HCT116 (cell line): ENCODE data around the gene WHRN. TPM values are rescaled to one million over a fixed set of nuclear protein-coding genes. Genes with fewer than 3 reads are reported as not detected.

Experiments
- ATAC-seq: fragments of 200-7000 bp; cut with Tn5 transposase; 2 replicates; pipeline ENCODE4 v1.9.1; 2020; ENCODE audit warnings: mild to moderate bottlenecking, moderate library complexity
- BruUV-seq: library from RNA; stranded (reverse); fragments of 400-500 nt; replicated peaks from 2 replicates; lab custom pipeline; 2021; lab: Mats Ljungman, UMichigan
- CTCF ChIA-PET: fragments of 300-600 bp; sonication (Branson Sonifier 250); formaldehyde crosslinking; loops from one replicate; lab custom pipeline; 2021; ENCODE audit warnings: antibody characterized with exemption; lab: Charles Lee
- POLR2A ChIA-PET: fragments of 300-600, 350-600 bp; sonication (Branson Sonifier 250); formaldehyde crosslinking; loops from one replicate; lab custom pipeline; 2021; ENCODE audit warnings: antibody characterized with exemption; lab: Charles Lee
- RAD21 ChIA-PET, 2 experiments: fragments of 300-600 bp; sonication (Branson Sonifier 250); formaldehyde crosslinking; loops; one replicate each; lab custom pipeline; 2023; ENCODE audit warnings: low total read pairs in 2 of 2; ENCODE audit not compliant: uncharacterized antibody in 2 of 2, unreplicated experiment in 2 of 2, low non-redundant PET in 1 of 2; lab: Charles Lee
- DNase-seq: peaks from one replicate; pipeline ENCODE4 v3.0.0-alpha.2; 2010; ENCODE audit warnings: low read depth, low spot score
- H2AFZ ChIP-seq: fragments of 200-600 bp; shearing (Covaris generic), sonication (generic); 2 replicates; pipeline ENCODE4 v1.6.1; 2017; ENCODE audit warnings: low read depth, mixed run types, mixed read lengths, antibody characterized with exemption, low read length; ENCODE audit not compliant: poor library complexity, severe bottlenecking
- H3K27ac ChIP-seq: 2 replicates; pipeline ENCODE4 v1.5.1; 2012; ENCODE audit warnings: low read depth, low read length
- H3K27me3 ChIP-seq: fragments of 200-600 bp; sonication (generic); 2 replicates; pipeline ENCODE4 v1.6.1; 2016; ENCODE audit warnings: mixed run types, low read length, mixed read lengths; ENCODE audit not compliant: insufficient read depth
- H3K36me3 ChIP-seq, 2 experiments: fragments of 200-500 bp in 1 of 2; fragments of 200-600 bp in 1 of 2; sonication (Bioruptor generic) in 1 of 2; sonication (generic) in 1 of 2; 2 replicates each; pipeline versions ENCODE4 v1.5.1 to v1.6.1; 2014 to 2016; ENCODE audit warnings: low read length in 2 of 2, inconsistent platforms in 1 of 2, mixed read lengths in 1 of 2, mixed run types in 1 of 2; ENCODE audit not compliant: insufficient read depth in 2 of 2, control insufficient read depth in 1 of 2
- H3K4me1 ChIP-seq, 2 experiments: fragments of 200-600 bp in 1 of 2; sonication (generic) in 1 of 2; 2 replicates each; pipeline versions ENCODE4 v1.5.1 to v1.6.1; 2012 to 2017; ENCODE audit warnings: low read length in 2 of 2, inconsistent platforms in 1 of 2, mild to moderate bottlenecking in 1 of 2, mixed read lengths in 1 of 2, mixed run types in 1 of 2, moderate library complexity in 1 of 2; ENCODE audit not compliant: insufficient read depth in 2 of 2, control insufficient read depth in 1 of 2
- H3K4me2 ChIP-seq: fragments of 200-600 bp; sonication (generic); 2 replicates; pipeline ENCODE4 v1.6.1; 2017; ENCODE audit warnings: mixed run types, low read length, mixed read lengths
- H3K4me3 ChIP-seq, 2 experiments: fragments of 200-600 bp in 1 of 2; sonication (generic) in 1 of 2; replicated peaks in 1 of 2; 2 replicates each; pipeline ENCODE4 v1.5.1; 2011 to 2016; ENCODE audit warnings: low read length in 2 of 2, control low read depth in 1 of 2, low read depth in 1 of 2, mild to moderate bottlenecking in 1 of 2, mixed read lengths in 1 of 2, mixed run types in 1 of 2
- H3K79me2 ChIP-seq: fragments of 200-600 bp; sonication (generic); 2 replicates; pipeline ENCODE4 v1.6.1; 2017; ENCODE audit warnings: mild to moderate bottlenecking, mixed run types, low read length, moderate library complexity, mixed read lengths; ENCODE audit not compliant: insufficient read depth
- H3K9ac ChIP-seq: fragments of 200-600 bp; sonication (generic); 2 replicates; pipeline ENCODE4 v1.6.1; 2016; ENCODE audit warnings: low read length, mixed read lengths
- H3K9me2 ChIP-seq: fragments of 200-600 bp; sonication (generic), shearing (Covaris generic); 2 replicates; pipeline ENCODE4 v1.6.1; 2017; ENCODE audit warnings: mixed run types, mild to moderate bottlenecking, moderate library complexity; ENCODE audit not compliant: insufficient read depth
- H3K9me3 ChIP-seq, 2 experiments: fragments of 200-500 bp in 1 of 2; fragments of 200-600 bp in 1 of 2; sonication (Bioruptor generic) in 1 of 2; sonication (generic) in 1 of 2; 2 replicates each; pipeline ENCODE4 v1.6.1; 2014 to 2017; ENCODE audit warnings: low read length in 2 of 2, mixed read lengths in 2 of 2, inconsistent platforms in 1 of 2, low read depth in 1 of 2, mild to moderate bottlenecking in 1 of 2, mixed run types in 1 of 2, moderate library complexity in 1 of 2; ENCODE audit not compliant: control insufficient read depth in 1 of 2, insufficient read depth in 1 of 2
- H4K20me1 ChIP-seq: fragments of 200-600 bp; sonication (generic), shearing (Covaris generic); 2 replicates; pipeline ENCODE4 v1.6.1; 2017; ENCODE audit warnings: mixed run types, mild to moderate bottlenecking, moderate library complexity; ENCODE audit not compliant: insufficient read depth
- ATF3 ChIP-seq: IDR thresholded peaks from 2 replicates; pipeline ENCODE4 v1.6.1; 2012
- CBX3 ChIP-seq: IDR thresholded peaks from 2 replicates; pipeline ENCODE4 v1.6.1; 2012; ENCODE audit warnings: low read depth
- EGR1 ChIP-seq: IDR thresholded peaks from 2 replicates; pipeline ENCODE4 v1.6.1; 2012; ENCODE audit warnings: low read depth
- EZH2 ChIP-seq: fragments of 200-600 bp; sonication (generic); IDR thresholded peaks from 2 replicates; pipeline ENCODE4 v1.6.1; 2017; ENCODE audit warnings: antibody characterized with exemption, mixed run types
- EZH2phosphoT487 ChIP-seq: fragments of 200-600 bp; IDR thresholded peaks from 2 replicates; pipeline ENCODE4 v1.6.1; 2018; ENCODE audit warnings: antibody characterized with exemption, borderline replicate concordance
- FOSL1 ChIP-seq: IDR thresholded peaks from 2 replicates; pipeline ENCODE4 v1.6.1; 2012; ENCODE audit warnings: low read depth
- POLR2A ChIP-seq: IDR thresholded peaks from 2 replicates; pipeline ENCODE4 v1.7.0; 2011; ENCODE audit warnings: borderline replicate concordance; ENCODE audit not compliant: insufficient read depth, insufficient read length; ENCODE audit errors: extremely low read depth
- RAD21 ChIP-seq: IDR thresholded peaks from 2 replicates; pipeline ENCODE4 v1.6.1; 2012; ENCODE audit warnings: low read depth, mild to moderate bottlenecking
- REST ChIP-seq: IDR thresholded peaks from 2 replicates; pipeline ENCODE4 v1.6.1; 2012; ENCODE audit warnings: low read depth
- SRF ChIP-seq: IDR thresholded peaks from 2 replicates; pipeline ENCODE4 v1.6.1; 2012; ENCODE audit warnings: low read depth
- intact Hi-C: fragments of 100-400 bp; cut with micrococcal nuclease; formaldehyde crosslinking; loops from 2 replicates; pipeline ENCODE4 v1.10.0; 2022
- total RNA-seq: library from RNA; stranded (reverse); gene quantifications from one replicate; pipeline ENCODE4 v1.2.1, GENCODE V29; 2021; ENCODE audit not compliant: unreplicated experiment
- TF ChIP-seq, protein P1 (sequence below), 3 experiments: fragments of 200-600 bp in 1 of 3; sonication (generic) in 1 of 3; IDR thresholded peaks in 2 of 3; conservative IDR thresholded peaks in 1 of 3; 2 replicates each; pipeline ENCODE4 v1.5.1; 2012 to 2017; ENCODE audit warnings: low read depth in 2 of 3, low read length in 2 of 3, antibody characterized with exemption in 1 of 3, borderline replicate concordance in 1 of 3, control low read depth in 1 of 3, mild to moderate bottlenecking in 1 of 3, mixed read lengths in 1 of 3, mixed run types in 1 of 3, moderate library complexity in 1 of 3; ENCODE audit not compliant: insufficient read depth in 1 of 3

Gene WHRN
- total RNA-seq, 1 experiment from 2014 or later, result 12.8 TPM

DNA sequence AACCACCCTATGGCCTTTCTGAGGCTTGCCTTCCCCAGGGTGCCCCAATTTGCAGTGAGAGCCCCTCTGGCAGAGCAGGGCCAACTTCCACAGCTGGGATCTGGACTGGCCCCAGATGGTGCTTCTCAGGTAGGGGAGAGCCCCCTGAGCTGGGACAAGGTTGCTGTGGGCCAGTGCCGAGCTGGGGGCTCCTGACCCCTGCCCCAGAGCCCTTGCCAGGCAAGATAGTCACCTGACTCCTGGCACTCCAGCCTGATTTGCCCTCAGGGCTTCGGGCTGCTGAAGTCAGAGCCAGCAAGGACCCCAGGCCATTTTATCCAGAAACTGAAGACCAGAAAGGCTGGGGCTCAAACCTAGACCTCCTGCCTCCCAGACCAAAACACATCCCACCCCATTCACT lies 84.1 kb downstream of the WHRN start (continued):
- TF ChIP-seq, protein P1, sequence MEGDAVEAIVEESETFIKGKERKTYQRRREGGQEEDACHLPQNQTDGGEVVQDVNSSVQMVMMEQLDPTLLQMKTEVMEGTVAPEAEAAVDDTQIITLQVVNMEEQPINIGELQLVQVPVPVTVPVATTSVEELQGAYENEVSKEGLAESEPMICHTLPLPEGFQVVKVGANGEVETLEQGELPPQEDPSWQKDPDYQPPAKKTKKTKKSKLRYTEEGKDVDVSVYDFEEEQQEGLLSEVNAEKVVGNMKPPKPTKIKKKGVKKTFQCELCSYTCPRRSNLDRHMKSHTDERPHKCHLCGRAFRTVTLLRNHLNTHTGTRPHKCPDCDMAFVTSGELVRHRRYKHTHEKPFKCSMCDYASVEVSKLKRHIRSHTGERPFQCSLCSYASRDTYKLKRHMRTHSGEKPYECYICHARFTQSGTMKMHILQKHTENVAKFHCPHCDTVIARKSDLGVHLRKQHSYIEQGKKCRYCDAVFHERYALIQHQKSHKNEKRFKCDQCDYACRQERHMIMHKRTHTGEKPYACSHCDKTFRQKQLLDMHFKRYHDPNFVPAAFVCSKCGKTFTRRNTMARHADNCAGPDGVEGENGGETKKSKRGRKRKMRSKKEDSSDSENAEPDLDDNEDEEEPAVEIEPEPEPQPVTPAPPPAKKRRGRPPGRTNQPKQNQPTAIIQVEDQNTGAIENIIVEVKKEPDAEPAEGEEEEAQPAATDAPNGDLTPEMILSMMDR (IDR thresholded peaks at IDR 0.05 in 2 of 3, conservative IDR thresholded peaks at IDR 0.05 in 1 of 3; ENCODE audit: borderline replicate concordance in 1 of 3, insufficient read depth in 1 of 3, low read depth in 2 of 3, low read length in 2 of 3), result no peak
- no peak for TF ChIP-seq POLR2A
- TF ChIP-seq EZH2phosphoT487, result no peak
- no peak for TF ChIP-seq EGR1
- no peak for TF ChIP-seq FOSL1
- no peak for TF ChIP-seq RAD21
- no peak for TF ChIP-seq ATF3
- no peak for TF ChIP-seq REST
- no peak for TF ChIP-seq EZH2
- TF ChIP-seq, all 23 proteins: peak for 0

DNA sequence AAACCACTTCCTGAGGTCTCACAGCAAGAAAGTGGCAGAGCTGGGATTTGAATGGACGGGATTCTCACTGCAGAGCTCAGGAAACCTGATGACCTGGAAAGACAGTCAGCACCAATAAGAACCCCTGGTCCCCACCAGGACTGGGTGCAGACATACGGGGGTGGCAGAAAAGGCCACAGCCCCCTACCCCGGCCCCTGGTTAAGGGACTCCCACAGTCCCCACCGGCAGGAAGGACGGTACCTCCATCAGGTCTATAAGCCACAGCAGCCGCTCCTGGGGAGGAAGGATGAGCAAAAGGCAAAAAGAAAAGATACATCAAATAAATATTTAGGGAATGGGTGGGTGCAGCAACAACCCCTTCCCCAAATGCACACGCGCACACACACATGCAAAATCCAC lies 85.5 kb downstream of the WHRN start:
- DNase-seq (no peak), ATAC-seq (no peak)
- TF ChIP-seq, protein P1 (IDR thresholded peaks at IDR 0.05 in 2 of 3, conservative IDR thresholded peaks at IDR 0.05 in 1 of 3; ENCODE audit: borderline replicate concordance in 1 of 3, insufficient read depth in 1 of 3, low read depth in 2 of 3, low read length in 2 of 3), result no peak
- TF ChIP-seq SRF (no peak), CBX3 (no peak), RAD21 (no peak), EZH2phosphoT487 (no peak), ATF3 (no peak)
- Histone ChIP-seq H3K4me1 (no peaks in the 10 kb centered on the region), H3K4me3 (no peak overlapping the region), H3K9me3 (no peaks in the 10 kb centered on the region), H3K27me3 (no peaks in the 10 kb centered on the region), H3K79me2 (no peaks in the 10 kb centered on the region), H3K4me2 (no peak overlapping the region), H3K9me2 (no peaks in the 10 kb centered on the region), H3K27ac (no peak overlapping the region), H3K9ac (no peak overlapping the region), H3K36me3 (no peaks in the 10 kb centered on the region), H2AFZ (no peak overlapping the region), H4K20me1 (no peaks in the 10 kb centered on the region)
- no TSS peak for BruUV-seq
- ChIA-PET RAD21 (no interaction called here), CTCF (no interaction called here), POLR2A (no interaction called here)
- intact Hi-C loops, result no loop called here
